Upper lobe of left lung (tissue), 6 donors: Measurements from ENCODE around the gene SH3GL1. TPM values are rescaled to one million over a fixed set of nuclear protein-coding genes. Genes with fewer than 3 reads are reported as not detected.
A peak's percentile ranks its signal among the peaks of the same experiment; 100 is the strongest.

Experiments
- ATAC-seq, 2 donors: fragments of 200-7000 bp; cut with Tn5 transposase; one replicate each; pipeline ENCODE4 v1.9.1; 2022; ENCODE audit warnings: mild to moderate bottlenecking in 2 of 2, moderate library complexity in 2 of 2; ENCODE audit not compliant: low FRiP score in 2 of 2
- DNase-seq, 2 donors: peaks; one replicate each; pipeline ENCODE4 v3.0.0-alpha.2; 2019 to 2020
- H3K27ac ChIP-seq, 4 donors: fragments of 200-600 bp; sonication (generic); one replicate each; pipeline ENCODE4 v1.5.1; 2016 to 2019
- H3K27me3 ChIP-seq, 4 donors: fragments of 200-600 bp; sonication (generic); one replicate each; pipeline ENCODE4 v1.5.1; 2017 to 2019
- H3K36me3 ChIP-seq, 4 donors: fragments of 200-600 bp; sonication (generic); one replicate each; pipeline ENCODE4 v1.5.1; 2016 to 2019
- H3K4me1 ChIP-seq, 4 donors: fragments of 200-600 bp; sonication (generic); one replicate each; pipeline ENCODE4 v1.5.1; 2018 to 2019
- H3K4me3 ChIP-seq, 4 donors: fragments of 200-600 bp; sonication (generic); one replicate each; pipeline ENCODE4 v1.5.1; 2017 to 2019; ENCODE audit warnings: mild to moderate bottlenecking in 2 of 4, moderate library complexity in 1 of 4
- H3K9me3 ChIP-seq, 4 donors: fragments of 200-600 bp; sonication (generic); one replicate each; pipeline ENCODE4 v1.5.1; 2018 to 2019
- CTCF ChIP-seq, 6 experiments: fragments of 450-650 bp in 4 of 6; fragments of 200-600 bp in 2 of 6; sonication (generic) in 2 of 6; IDR thresholded peaks; one replicate each; pipeline ENCODE4 v1.5.1; 2016 to 2019; ENCODE audit warnings: antibody characterized with exemption in 6 of 6
- EP300 ChIP-seq, 4 donors: sonication (generic); formaldehyde crosslinking; IDR thresholded peaks; one replicate each; pipeline ENCODE4 v1.5.1; 2017; ENCODE audit warnings: antibody characterized with exemption in 4 of 4, control low read depth in 2 of 4
- POLR2A ChIP-seq, 4 donors: fragments of 450-650 bp; IDR thresholded peaks; one replicate each; pipeline ENCODE4 v1.5.1; 2016 to 2017; ENCODE audit warnings: antibody characterized with exemption in 4 of 4, mild to moderate bottlenecking in 2 of 4
- POLR2AphosphoS5 ChIP-seq, 2 donors: sonication (generic); formaldehyde crosslinking; IDR thresholded peaks; one replicate each; pipeline ENCODE4 v1.5.1; 2017; ENCODE audit warnings: antibody characterized with exemption in 2 of 2
- WGBS, 2 donors: methylation state at CpG; one replicate each; pipeline ENCODE4 v1.1.5; 2017 to 2018; 5-methylcytosine and 5-hydroxymethylcytosine counted together
- total RNA-seq, 6 donors: library from RNA; depleted of rRNA in 4 of 6; stranded (reverse); fragments of >200 nt in 4 of 6; gene quantifications; one replicate each; pipeline versions ENCODE4 v1.1.0 to v1.2.1, GENCODE V29; 2016 to 2021
- donor health status: DM: no; HTN: no; CAD: no; lungs with moderate emphysema.
- donor health status: DM: no; HTN: yes; CAD: no; lungs with severe emphysema.

The SH3GL1 gene
- total RNA-seq, 6 donors from 2014 or later = 27.4 to 60.1 (median 53.8) TPM

DNA sequence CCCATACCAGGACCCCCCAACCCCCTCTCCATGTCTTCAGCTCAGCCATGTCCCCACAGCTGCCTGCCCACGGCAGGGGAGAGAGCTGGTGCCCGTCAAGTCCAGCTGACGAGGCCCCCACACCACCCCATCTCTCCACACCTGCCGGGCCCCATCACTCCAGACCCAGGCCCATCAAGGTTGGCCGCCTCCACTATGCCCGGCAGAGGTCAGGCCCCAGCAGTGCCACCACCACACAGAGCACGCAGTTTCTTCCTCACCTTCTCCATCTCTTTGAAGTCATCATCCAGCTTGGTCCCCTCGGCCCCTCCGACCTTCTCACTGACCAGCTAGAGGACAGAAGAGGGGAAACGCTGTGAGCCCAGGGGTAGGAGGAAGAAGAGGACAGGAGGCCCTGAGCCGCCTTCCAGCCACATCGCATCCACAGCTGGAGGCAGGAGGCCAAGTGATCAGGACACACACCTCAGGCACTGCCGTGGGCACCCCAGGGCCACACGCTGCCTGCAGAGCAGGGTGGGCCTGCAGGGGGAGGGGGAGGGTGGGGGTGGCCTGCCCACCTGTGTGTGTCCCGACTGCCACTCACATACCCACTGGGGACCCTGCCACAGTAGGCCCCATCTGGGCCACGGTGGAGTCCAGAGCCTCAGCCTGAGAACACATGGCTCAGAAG is 33.5 kb downstream of the SH3GL1 start:
- Histone ChIP-seq H3K9me3 (no peaks in the 10 kb centered on the region), H3K4me3 (no peak overlapping the region), H3K27me3 (no peaks in the 10 kb centered on the region), H3K36me3 (peaks cover 22 to 64% (median 43%) of the 10 kb centered on the region in 4 donors), H3K27ac (no peak overlapping the region), H3K4me1 (peaks cover 35 to 42% (median 40%) of the 10 kb centered on the region in 4 donors)
- TF ChIP-seq POLR2AphosphoS5 (IDR thresholded peaks at IDR 0.05) = no peak
- no peak for TF ChIP-seq CTCF (IDR thresholded peaks at IDR 0.05)
- no peak for TF ChIP-seq EP300 (IDR thresholded peaks at IDR 0.05)
- TF ChIP-seq POLR2A (IDR thresholded peaks at IDR 0.05) = no peak
- WGBS, 2 donors = 93 to 96% methylated on average over 8 to 16 of the region's 16 CpGs
- no peak for ATAC-seq
- no peak for DNase-seq

- no peak overlapping the region for H3K4me3 ChIP-seq
- H3K4me1 ChIP-seq = peaks cover 32 to 37% (median 34%) of the 10 kb centered on the region in 4 donors
- WGBS, 2 donors = 89 to 94% methylated on average over 8 to 16 of the region's 19 CpGs
- H3K9me3 ChIP-seq = no peaks in the 10 kb centered on the region
- no peak overlapping the region for H3K27ac ChIP-seq
- ATAC-seq (no peak), DNase-seq (no peak)
- H3K36me3 ChIP-seq = peaks cover 22 to 67% (median 51%) of the 10 kb centered on the region in 4 donors
- no peaks in the 10 kb centered on the region for H3K27me3 ChIP-seq
- TF ChIP-seq CTCF (IDR thresholded peaks at IDR 0.05) (no peak), EP300 (IDR thresholded peaks at IDR 0.05) (no peak), POLR2A (IDR thresholded peaks at IDR 0.05) (no peak), POLR2AphosphoS5 (IDR thresholded peaks at IDR 0.05) (no peak)
Measured at GRCh38 chr19:4365791-4366665, 34.3 kb downstream of the SH3GL1 start.

DNA sequence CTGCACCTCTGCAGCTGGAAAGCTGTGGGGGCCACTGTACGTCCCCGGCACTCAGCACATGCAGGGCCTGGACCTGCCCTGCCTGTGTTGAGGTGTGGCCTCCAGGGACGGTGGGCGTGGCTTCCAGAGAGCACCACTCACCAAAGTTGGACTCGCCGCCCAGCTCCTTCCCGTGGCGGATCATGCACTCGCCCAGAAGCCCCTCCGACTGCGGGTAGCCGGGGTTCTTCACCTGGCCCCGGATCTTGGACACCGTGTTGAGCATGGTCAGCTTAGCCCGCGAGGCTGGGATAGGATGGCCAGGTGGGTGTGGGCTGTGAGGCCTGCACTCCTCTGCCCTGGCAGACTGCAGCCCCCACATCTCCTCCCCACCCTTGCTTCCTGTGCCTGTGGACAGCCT is 35.0 kb downstream of the SH3GL1 start:
- no peak for TF ChIP-seq CTCF (IDR thresholded peaks at IDR 0.05)
- no peak for TF ChIP-seq POLR2A (IDR thresholded peaks at IDR 0.05)
- no peak for TF ChIP-seq POLR2AphosphoS5 (IDR thresholded peaks at IDR 0.05)
- TF ChIP-seq EP300 (IDR thresholded peaks at IDR 0.05) = no peak
- no peaks in the 10 kb centered on the region for H3K9me3 ChIP-seq
- peaks cover 26 to 33% (median 28%) of the 10 kb centered on the region in 4 donors for H3K4me1 ChIP-seq
- no peak overlapping the region for H3K27ac ChIP-seq
- H3K4me3 ChIP-seq = no peak overlapping the region
- peak in 1 of 2 donors; percentile 69 for DNase-seq
- H3K27me3 ChIP-seq = no peaks in the 10 kb centered on the region
- no peak for ATAC-seq
- WGBS, 2 donors = 90% methylated on average over 9 of the region's 16 CpGs; no CpG with 5 or more reads in 1 of the 2 donors
- peaks cover 22 to 71% (median 57%) of the 10 kb centered on the region in 4 donors for H3K36me3 ChIP-seq

GRCh38 chr19:4363571-4364304 is 36.6 kb downstream of the SH3GL1 start:
- Histone ChIP-seq H3K36me3 (peaks cover 22 to 87% (median 72%) of the 10 kb centered on the region in 4 donors), H3K27ac (no peak overlapping the region)
- no peak for DNase-seq

More at GRCh38 chr19:4363571-4364304, 36.6 kb downstream of the SH3GL1 start:
- WGBS, 2 donors = 93 to 95% methylated on average over 16 to 23 of the region's 26 CpGs
- TF ChIP-seq EP300 (IDR thresholded peaks at IDR 0.05) (no peak), POLR2AphosphoS5 (IDR thresholded peaks at IDR 0.05) (no peak), CTCF (IDR thresholded peaks at IDR 0.05) (no peak), POLR2A (IDR thresholded peaks at IDR 0.05) (no peak)
- Histone ChIP-seq H3K27me3 (no peaks in the 10 kb centered on the region), H3K4me1 (peaks cover 10 to 17% (median 12%) of the 10 kb centered on the region in 4 donors), H3K4me3 (no peak overlapping the region), H3K9me3 (no peaks in the 10 kb centered on the region)
- no peak for ATAC-seq
